COLO668 (cell line): Measurements from ENCODE around the gene SORCS2.

Experiments
- DNase-seq: peaks from one replicate; lab custom pipeline; 2025; ENCODE audit not compliant: unreplicated experiment; lab: John Stamatoyannopoulos, UW

Gene SORCS2

DNA sequence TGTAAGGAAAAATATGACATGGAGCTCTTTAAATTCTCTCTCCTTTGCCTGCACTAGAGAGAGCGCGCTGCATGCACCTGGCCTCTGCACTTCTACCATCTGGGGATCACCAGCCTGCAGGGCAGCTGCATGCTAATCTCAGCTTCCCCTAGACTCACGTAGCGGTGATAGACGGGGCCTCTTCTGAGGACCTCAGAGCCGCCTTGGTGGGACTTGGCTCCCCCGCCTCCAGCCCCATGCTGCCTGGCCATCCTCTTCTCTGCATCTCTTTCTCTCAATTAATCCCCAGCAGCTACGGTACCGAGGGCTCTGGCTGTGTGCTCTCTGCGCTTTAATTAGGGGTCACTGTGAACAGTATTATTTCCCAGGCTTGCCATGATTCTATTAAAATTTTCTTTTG, 295.2 kb downstream of the SORCS2 start:
- peak; percentile 2 for DNase-seq

DNA sequence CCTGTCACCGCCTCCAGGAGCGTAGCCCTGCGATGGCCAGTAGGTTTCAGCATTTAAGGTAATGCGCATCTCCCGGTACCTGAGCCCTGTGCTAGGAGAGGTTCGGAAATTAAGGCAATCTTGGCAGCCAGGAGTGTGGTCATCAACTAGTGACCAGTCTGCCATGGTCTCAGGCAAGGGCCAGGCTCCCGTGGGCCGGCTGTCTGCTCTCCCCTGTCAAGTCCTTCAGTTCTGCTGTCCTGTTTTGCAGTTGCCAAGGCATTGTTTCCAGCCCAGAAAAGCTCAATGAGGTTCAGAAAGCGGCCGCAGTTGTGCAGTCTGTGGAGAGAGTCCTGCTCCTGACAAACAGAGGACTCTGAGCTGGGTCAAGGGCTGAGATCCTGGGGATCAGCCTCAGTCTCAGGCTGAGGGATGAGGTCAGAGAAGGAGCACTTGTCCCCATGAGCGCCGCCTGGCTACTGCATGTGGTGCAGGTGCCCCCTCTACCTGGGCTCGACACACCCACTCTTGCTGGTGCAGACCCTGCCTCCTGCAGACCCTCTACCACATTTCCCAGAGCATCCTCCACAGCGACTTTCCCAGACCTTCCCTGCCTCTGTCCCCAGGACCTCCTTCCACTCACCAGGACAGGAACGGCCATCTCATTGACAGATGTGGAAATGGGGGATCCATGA, 295.8 kb downstream of the SORCS2 start:
- no peak for DNase-seq

DNA sequence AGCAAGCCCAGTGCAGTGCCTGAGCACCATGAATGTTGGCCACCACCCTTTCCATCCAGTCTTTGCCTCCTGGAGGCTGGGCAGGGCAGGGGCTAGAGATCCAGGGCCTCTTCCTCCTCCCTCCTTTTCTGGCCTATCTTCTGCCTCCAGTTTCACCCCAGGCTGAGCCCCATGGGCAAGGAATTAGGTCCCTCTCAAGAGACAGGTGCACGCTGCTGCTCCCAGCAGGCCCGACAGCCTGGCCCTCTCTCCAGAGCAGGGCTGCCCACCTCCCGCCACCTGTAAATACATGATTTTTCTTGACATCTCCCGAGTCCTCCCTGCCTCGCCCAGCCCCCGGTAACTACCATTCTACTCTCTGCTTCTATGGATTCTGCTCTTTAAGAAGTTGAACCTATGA, 299.6 kb downstream of the SORCS2 start:
- DNase-seq, result no peak

DNA sequence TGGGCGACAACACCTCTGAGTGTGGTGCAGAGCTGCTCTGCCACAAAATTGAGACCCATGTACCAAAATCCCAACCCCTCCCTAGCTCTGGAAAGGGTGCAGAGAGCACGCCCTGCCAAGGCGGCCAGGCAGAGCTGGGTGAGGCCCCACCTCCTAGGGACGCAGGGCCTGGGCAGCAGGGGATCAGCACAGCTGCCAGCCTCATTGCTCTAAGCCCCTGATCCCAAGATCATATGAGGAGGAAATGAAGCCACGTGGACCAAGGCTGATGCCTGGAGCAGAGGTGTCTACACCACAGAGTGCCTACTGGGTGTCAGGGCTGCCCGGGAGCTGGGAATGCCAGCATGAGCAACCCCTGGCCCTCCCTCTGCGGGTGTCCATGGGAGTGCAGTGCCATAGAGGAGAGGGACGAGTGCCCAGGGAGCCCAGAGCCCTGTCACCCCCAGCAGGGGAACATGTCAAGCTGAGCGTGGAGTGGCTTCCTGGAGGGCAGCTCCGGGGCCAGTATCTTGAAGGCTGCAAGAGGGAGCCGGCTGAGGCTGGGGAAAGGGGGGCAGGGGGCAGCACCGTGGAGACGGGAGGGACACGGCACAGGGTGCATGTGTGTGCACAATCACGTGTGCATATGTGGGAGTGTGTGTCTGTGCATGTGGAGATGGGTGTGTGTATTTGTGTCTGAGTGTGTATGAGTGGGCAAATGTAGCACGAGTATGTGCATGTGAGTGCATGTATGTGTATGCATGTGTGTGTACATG, 306.3 kb downstream of the SORCS2 start:
- DNase-seq, result no peak

DNA sequence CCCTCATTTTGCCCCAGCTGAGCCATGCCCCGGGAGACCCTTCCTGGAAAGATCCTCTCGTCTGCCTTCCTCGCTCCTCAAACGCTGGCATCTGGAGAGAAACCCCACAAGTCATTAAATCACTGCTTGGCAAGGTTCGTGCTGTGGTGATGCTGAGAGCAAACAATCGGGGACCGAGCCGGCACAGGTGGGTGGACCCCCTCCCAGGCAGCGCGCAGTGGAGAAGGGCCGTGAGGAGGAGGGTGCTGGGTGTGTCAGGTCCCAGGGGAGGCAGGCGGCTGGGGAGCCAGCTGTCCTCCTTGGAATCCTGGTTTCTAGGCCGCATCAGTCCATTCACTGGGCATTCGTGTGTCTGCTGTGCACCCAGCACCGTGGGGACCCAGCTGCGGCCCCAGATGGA, 307.3 kb downstream of the SORCS2 start:
- no peak for DNase-seq

DNA sequence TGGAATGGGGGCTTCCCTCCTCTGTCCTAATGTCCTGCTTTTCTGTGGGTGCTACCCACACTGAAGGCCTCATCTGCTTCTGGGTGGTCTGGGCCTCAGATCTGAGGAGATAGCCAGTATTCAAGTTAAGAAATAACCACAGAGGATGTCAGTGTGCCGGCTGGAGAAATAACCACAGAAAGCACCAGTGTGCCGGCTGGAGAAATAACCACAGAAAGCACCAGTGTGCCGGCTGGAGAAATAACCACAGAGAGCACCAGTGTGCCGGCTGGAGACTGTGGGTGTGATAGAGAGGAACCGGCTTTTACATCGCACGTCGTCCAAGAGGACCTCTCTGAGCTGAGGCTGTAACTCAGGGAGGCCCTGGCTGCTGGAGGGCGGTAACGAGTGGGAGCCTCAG, 308.1 kb downstream of the SORCS2 start:
- no peak for DNase-seq

DNA sequence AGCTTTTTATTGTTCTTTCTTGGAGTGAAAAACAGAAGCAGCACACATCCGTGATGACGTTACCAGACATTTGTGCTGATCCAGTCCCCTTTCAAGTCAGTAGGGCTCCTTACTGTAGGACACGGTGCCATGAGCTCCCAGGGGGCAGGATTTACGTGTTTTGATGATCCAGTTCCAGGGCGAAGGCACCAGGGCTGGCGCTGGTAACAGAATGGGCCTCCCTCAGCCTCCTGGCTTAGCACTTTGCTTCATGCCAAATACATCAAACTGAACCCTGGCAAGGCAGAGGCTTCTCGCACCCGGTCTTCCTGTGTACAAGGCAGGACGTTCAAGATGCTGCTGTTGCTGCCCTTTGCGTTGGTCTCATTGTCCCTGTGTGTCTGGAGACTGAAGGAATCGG, 309.0 kb downstream of the SORCS2 start:
- DNase-seq, result no peak

DNA sequence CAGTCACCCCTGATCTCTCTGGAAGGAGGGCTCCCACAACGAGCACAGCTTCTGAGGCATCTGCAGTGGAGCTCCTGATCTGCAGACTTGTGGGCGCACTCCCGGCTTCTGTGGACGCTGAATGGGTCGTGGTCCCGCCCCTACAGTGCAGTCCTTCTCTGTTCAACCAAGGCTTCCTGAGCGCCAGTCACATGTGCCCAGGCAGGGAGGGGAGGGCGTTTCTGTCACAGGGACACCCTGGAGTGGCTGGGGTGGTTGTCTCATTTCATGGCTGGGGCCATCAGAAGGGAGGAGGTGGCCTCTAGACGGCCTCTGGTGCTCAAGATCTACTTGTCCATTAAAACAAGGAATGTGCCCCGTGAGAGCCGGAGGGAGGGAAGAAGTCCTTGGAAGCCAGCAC, 309.5 kb downstream of the SORCS2 start:
- no peak for DNase-seq

DNA sequence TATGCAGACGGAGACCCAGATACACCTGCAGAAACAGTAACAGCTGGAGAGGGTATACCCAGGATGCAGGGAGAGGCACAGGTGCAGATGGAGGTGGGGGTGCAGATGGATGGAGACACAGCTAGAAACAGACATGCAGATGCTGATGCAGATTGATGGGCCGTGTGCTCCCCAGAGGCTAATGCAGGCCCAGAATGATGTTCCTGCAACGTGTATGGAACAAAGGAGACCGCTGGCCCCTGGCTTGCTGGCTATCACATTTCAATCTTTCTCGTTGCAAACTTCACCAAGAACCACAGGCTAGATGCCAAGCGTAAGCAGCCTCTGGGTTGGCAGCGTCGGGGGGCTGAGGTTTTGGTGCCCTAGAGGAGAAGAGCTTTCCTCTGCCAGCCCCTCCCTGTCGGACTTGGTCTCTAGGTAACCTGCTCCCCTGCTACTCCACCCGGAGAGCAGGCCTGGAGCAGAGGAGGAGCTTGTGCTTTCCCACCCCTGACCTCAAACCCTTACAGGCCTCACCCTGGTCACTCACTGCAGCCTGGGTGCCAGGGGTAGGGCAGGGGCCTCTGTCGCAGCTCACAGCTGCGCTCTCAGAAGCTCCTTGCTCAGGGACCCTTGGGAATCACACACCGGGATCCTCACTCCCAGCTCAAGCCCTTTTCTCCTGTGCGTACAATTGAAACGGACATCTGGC, 311.4 kb downstream of the SORCS2 start:
- DNase-seq, result no peak

DNA sequence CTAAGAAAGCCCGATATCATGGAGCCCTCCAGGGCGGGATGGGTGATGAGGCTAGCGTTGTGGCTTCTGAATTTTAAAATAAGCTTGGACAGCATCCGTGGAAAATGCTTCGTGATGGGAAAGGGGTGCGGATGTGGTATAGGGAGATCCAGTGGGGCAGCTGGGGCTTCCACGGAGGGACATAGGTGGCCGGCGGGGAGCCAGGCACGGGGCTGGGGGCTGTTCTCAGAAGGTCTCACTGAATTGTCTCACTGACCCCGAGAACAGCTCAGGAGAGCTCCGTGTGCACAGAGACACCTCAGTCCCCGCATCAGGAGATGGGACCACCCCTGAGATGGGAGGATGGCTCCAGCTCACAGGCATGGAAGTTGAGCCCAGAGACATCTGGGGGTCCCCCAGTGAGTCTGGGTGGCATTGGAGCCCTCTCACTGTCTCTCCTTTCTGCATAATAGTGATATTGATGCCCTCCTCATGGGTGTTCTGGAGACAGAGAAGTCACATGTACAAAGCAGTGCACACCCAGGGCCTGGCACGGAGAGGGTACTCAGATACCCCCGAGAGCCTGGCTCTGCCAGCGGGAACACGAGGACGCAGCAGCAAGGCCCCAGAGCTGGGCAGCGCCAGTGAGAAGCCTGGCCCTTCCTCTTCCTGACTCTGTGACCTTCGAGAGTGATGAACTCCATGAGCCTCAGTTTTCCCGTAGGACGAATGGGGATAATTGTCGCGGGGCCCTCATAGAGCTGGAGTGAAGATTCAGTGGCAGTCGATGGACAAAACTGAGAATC, 313.0 kb downstream of the SORCS2 start:
- DNase-seq, result no peak

DNA sequence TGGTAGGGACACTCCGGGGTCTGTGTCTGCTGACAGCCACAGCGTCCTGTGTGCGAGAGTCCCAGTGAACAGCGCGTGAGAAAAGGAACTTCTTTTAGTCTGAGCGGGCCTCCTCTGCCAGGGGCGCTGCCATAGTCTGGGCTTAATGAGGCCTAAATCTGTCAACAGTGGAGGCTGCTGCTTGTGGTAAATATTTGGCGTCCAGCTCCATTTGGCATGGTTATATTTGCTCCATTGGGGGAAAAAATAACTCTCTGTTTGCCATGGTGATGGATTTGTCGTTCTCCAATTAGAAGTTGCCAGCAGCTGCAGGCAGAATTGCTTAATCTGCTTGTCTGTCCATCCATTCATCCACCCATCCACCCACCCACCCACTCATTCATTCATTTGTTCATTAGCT, 313.8 kb downstream of the SORCS2 start:
- no peak for DNase-seq

DNA sequence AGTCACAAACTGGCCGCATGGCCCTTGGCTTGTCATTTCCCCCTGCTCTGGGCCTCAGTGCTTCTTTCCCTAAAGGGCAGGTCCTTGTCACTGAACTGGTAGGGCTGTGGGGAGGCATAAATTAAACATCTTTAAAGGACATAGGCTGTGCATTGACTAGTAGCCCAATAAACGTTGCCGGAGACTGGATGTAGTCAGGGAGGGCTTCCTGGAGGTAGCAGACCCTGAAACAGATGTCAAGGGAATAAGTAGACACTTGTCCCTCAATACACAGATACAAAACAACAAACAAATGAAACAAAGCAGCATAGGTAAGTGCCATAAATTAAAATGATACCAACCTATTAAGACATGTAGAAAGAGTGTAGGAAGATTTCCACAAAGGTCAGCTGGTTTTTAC, 314.2 kb downstream of the SORCS2 start:
- DNase-seq, result no peak

DNA sequence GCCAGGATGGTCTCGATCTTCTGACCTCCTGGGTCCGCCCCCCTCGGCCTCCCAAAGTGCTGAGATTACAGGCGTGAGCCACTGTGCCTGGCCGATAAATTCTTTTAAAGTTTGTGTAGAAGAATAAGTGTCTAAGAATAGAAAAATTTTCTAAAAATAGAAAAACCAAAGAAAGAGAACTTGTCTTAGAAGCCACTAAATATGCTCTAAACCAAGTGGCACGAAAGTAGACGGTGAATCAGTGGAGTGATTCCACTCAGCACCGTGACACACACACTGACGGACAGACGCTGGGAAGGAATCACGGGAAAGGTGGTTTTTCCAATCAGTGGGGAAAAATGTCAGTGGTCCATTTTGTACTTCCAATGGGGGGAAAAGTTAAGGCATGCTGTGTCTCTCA, 315.0 kb downstream of the SORCS2 start:
- no peak for DNase-seq

DNA sequence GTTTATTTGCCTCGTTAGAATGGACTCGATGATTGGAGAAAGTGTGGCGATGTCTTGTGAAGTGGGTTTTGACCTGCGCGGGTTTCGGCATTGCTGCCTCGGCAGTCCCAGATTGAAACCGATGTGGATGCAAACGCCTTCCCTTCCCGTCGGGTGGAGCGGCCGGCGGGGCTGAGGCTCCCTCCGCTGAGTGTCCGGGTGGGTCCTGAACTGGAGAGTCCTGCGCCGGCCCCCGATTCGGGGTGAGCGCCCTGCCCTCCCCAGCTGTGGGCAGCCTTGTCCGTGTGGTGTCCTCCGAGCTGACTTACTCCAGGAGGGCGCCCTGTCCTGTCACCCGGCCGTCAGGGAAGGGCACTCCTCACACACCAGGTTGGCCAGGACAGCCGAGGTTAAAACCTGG, 317.7 kb downstream of the SORCS2 start:
- DNase-seq, result no peak

DNA sequence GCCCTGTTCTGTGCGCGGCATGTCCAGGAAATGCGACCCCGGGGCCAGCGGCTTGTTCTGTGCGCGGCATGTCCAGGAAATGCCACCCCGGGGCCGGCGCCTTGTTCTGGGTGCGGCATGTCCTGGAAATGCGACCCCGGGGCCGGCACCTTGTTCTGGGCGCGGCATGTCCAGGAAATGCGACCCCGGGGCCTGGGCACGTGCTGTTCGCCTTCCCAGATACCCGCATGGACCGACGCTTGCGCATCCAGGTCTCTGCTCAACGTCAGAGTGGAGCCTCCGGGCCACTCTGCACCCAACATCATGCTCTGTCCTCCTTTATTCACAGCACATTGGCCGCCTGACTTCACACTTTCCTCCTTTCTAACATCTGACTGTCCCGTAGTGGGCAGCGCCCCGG, 318.2 kb downstream of the SORCS2 start:
- DNase-seq, result no peak

DNA sequence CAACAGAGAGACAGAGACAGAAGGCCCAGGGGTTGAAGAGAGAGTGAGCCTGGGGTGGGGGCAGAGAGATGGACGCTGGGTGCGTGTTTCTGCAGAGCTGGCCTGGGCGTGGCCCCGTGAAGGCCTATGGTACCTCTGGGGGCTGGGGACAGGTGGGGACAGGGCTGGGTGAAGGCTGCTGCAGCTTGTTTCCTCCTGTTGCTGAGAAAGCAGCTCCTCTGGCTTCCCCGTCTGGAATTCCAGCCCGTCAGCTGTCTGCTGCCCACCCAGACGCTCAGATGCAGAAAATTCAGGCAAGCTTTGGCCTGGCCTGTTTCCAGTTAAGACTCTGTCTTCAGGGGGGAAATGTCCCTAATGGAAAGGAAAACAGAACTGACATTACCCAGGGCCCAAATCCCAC, 319.2 kb downstream of the SORCS2 start:
- no peak for DNase-seq

DNA sequence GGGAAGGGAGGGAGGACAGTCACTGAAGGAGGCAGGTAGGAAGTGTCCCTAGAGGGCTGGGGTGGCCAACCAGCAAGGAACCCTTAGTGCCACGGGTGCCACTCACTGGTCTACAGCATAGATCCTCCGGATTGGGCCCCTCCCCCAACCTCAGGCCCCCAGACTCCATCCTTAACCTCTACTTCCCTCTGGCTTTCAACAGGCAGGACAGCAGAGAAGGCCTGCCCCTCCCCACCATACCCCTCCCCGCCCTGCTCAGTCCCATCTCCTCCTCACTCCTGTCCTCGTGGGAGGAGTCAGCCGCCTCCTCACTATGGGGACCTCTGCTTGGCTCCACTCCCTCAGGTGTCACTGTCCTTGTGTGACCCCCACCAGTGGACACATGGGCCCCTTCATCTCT, 320.1 kb downstream of the SORCS2 start:
- DNase-seq, result no peak

DNA sequence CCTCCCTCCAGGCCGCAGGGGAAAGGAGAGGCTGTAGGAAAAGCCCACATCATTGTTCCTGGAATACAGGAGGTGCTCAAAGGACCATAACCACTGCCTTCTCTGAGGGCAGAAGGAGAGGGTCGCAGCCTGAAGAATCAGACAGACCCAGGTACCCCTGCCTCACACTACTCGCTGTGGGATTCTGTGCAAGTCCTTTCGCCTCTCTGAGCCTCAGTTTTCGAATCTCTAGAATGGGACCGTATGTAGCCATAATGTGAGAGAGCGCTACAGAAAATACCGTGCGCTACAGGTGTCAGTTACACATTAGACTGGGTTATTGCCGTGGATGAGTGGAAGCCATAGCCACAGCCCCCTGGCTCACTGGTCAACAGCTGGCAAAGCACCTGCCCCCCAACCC, 320.6 kb downstream of the SORCS2 start:
- no peak for DNase-seq

DNA sequence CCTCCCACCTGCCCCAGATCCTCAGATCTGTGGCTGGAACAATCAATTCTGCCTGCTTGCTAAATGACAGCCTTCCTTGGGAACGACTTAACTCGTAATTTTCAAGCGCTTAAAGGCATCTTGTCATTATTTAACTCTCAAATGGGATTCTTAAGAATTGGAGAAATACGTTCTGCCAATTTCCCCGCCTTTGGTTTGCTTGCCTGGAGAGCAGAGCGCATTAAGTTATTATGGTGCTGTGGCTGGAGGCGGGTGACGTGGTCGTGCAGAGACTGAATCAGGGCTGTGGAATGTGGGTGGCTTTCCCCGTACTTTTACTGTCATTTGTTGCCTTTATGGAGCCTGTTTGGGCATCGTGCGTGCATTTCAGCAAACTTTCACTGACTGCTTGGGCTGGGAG, 321.3 kb downstream of the SORCS2 start:
- no peak for DNase-seq

DNA sequence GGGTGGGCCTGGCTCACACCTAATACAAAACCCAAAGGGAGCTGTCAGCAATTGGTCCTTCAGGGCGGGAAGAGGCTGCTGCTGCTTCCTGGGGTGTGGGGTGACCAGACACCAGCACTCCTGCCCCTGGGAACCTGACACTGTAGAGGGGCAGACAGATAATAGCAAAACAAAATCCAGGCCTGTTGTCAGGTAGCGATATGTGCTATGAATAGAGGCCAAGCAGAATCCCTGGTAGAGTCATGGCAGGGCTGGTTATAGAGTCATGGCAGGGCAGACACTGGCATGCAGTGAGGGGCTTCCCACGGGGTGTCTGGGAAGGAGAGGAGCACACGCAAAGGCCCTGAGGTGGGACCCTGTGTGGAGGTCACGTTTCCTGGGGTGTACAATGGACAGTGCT, 321.9 kb downstream of the SORCS2 start:
- no peak for DNase-seq

DNA sequence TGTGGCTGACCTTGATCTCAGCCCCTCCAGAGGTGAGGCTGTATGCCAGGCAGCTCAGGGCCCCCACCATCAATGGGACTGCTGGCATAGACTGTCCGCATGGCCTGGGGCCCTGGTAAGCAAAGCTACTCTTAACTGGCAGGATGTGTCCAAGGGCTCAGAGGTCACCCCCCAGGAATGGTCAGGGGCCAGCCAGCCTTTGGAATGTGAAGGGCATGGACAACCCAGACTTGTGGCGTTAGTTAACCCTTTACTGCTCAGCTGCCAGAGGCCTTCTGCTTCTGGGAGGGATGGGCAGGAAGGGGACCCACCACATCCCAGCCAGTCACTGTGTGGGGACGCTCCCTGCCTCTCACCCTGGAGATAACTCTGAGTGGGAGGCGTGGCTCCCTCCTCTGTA, 322.5 kb downstream of the SORCS2 start:
- no peak for DNase-seq
